Right atrium auricular region (tissue), 2 donors: ENCODE data around the gene CCR5AS.

ENCODE experiments used
- DNase-seq: peaks from one replicate; pipeline ENCODE4 v3.0.0-alpha.2; 2019; ENCODE audit warnings: low spot score
- H3K27ac ChIP-seq, 2 donors: fragments of 200-600 bp; sonication (generic); 1 replicate in 1 of 2; 2 replicates in 1 of 2; pipeline ENCODE4 v1.5.1; 2016 to 2019
- H3K27me3 ChIP-seq, 2 donors: fragments of 200-600 bp; sonication (generic); one replicate each; pipeline versions ENCODE4 v1.5.1 to v1.6.0; 2017 to 2019
- H3K36me3 ChIP-seq: fragments of 200-600 bp; sonication (generic); one replicate; pipeline ENCODE4 v1.5.1; 2016
- H3K4me1 ChIP-seq, 2 donors: fragments of 200-600 bp; sonication (generic); one replicate each; pipeline versions ENCODE4 v1.5.1 to v1.6.0; 2017 to 2019
- H3K4me3 ChIP-seq, 2 donors: fragments of 200-600 bp; sonication (generic); 1 replicate in 1 of 2; 2 replicates in 1 of 2; pipeline ENCODE4 v1.5.1; 2017 to 2019; ENCODE audit warnings: mild to moderate bottlenecking in 1 of 2, moderate library complexity in 1 of 2
- H3K9me3 ChIP-seq, 2 donors: fragments of 200-600 bp; sonication (generic); one replicate each; pipeline ENCODE4 v1.5.1; 2019
- TF ChIP-seq, protein P1 (sequence below), 2 donors: fragments of 200-600 bp; sonication (generic); IDR thresholded peaks; one replicate each; pipeline ENCODE4 v1.5.1; 2019; ENCODE audit warnings: antibody characterized with exemption in 2 of 2

CCR5AS gene

DNA sequence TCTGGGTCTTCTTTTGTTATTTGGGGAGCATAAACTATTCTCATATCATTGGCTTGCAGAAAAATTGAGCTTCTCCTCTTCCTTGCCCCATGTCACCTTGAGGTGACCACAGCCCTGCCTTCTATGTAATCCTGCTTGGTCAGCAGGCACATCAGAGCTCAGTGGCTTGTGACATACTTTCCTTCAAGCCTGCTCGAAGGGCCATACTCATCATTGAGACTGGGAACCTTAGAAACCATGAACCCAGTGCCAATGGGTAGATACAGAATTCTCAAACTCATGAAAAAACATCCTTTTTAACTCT is 56.7 kb downstream of the CCR5AS start:
- H3K27ac ChIP-seq = no peak overlapping the region
- no peak overlapping the region for H3K4me3 ChIP-seq
- TF ChIP-seq, protein P1, sequence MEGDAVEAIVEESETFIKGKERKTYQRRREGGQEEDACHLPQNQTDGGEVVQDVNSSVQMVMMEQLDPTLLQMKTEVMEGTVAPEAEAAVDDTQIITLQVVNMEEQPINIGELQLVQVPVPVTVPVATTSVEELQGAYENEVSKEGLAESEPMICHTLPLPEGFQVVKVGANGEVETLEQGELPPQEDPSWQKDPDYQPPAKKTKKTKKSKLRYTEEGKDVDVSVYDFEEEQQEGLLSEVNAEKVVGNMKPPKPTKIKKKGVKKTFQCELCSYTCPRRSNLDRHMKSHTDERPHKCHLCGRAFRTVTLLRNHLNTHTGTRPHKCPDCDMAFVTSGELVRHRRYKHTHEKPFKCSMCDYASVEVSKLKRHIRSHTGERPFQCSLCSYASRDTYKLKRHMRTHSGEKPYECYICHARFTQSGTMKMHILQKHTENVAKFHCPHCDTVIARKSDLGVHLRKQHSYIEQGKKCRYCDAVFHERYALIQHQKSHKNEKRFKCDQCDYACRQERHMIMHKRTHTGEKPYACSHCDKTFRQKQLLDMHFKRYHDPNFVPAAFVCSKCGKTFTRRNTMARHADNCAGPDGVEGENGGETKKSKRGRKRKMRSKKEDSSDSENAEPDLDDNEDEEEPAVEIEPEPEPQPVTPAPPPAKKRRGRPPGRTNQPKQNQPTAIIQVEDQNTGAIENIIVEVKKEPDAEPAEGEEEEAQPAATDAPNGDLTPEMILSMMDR (IDR thresholded peaks at IDR 0.05) = no peak
- no peaks in the 10 kb centered on the region for H3K4me1 ChIP-seq
- no peaks in the 10 kb centered on the region for H3K27me3 ChIP-seq
- H3K36me3 ChIP-seq = no peaks in the 10 kb centered on the region
- H3K9me3 ChIP-seq = no peaks in the 10 kb centered on the region
- no peak for DNase-seq

DNA sequence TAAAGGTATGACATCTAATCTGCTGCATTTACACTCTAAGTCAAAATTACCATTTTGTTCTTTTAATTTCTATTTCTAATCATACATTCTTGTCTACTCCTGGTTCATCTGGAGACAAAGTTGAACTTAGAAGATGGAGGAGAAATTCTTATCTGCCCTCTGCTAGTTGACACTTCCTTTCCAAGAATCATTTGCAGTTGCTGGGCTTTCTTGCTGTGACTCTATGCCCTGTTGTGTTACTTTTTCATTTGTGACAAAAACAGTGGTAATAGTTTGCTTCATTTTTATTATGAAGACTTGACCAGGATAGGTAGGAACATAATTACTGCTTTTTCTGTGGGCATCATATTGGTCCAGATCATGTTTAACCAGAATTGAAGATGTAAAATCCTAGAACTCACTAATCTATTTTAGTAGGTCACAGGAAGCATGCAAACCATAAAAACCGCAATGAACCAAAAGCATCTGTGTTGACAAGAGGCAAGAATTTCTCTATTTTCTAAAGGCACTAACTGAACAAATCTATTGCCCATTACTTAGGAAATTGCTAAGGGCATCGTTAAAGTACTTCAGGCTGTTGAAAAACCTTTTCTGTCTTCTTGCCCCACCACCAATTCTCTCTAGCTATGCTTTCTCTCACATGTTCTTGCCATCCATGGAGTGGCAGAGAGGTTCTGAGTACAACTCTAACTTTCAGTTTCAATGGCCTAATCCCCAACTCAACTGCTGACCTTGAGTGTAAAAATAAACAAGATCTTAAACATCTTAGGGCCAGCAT is 57.2 kb downstream of the CCR5AS start:
- Histone ChIP-seq H3K9me3 (no peaks in the 10 kb centered on the region), H3K4me1 (no peaks in the 10 kb centered on the region), H3K27ac (no peak overlapping the region), H3K4me3 (no peak overlapping the region), H3K27me3 (no peaks in the 10 kb centered on the region), H3K36me3 (no peaks in the 10 kb centered on the region)
- TF ChIP-seq, protein P1 (IDR thresholded peaks at IDR 0.05) = no peak
- no peak for DNase-seq

DNA sequence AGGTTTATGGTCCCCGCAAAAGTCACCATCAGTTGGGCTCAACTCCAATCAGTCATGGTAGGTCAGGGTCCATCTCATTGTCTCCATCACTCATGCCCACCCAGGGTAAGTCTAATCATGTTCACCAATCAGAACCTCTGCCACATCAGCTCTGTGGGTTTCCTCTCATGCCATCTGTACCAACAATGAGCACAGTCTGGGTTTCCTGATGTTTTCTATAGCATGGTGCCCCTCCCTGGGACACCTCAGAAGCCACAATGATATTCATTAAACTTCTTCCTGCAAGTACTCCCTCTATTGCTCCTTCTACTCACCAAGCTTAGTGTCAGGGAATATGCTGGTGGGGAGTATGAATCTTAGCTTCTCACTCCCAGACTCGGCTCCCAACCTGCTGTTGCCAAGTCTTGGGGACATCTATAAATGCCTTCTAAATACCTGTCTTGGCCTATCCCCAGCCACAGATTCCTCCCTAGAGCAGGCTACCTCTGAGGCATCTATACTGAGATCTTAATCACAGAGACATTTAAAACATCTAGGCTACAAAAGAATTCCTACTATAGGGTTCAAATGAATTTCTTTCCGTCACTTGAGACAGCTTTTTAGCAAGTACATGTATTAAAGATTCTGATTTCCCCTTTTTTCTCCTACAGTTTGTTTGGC is 57.9 kb downstream of the CCR5AS start:
- H3K4me1 ChIP-seq = no peaks in the 10 kb centered on the region
- H3K27me3 ChIP-seq = no peaks in the 10 kb centered on the region
- DNase-seq = no peak
- H3K36me3 ChIP-seq = no peaks in the 10 kb centered on the region
- H3K4me3 ChIP-seq = no peak overlapping the region
- no peak overlapping the region for H3K27ac ChIP-seq
- no peaks in the 10 kb centered on the region for H3K9me3 ChIP-seq
- TF ChIP-seq, protein P1 (IDR thresholded peaks at IDR 0.05) = no peak

DNA sequence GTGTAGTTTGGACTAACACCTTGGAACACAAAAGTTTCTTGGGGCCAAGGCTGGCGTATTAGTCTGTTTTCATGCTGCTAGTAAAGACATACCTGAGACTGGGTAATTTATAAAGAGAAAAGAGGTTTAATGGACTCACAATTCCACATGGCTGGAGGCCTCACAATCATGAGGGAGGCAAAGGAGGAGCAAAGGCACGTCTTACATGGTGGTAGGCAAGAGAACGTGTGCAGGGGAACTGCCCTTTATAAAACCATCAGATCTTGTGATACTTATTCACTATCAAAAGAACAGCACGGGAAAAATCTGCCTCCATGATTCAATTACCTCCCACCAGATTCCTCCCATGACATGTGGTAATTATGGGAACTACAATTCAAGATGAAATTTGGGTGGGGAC is 62.4 kb downstream of the CCR5AS start:
- H3K27ac ChIP-seq = no peak overlapping the region
- peaks cover 0 to 9% of the 10 kb centered on the region in 2 donors for H3K9me3 ChIP-seq
- no peaks in the 10 kb centered on the region for H3K4me1 ChIP-seq
- no peaks in the 10 kb centered on the region for H3K36me3 ChIP-seq
- TF ChIP-seq, protein P1 (IDR thresholded peaks at IDR 0.05) = no peak
- H3K4me3 ChIP-seq = no peak overlapping the region
- no peaks in the 10 kb centered on the region for H3K27me3 ChIP-seq
- no peak for DNase-seq

DNA sequence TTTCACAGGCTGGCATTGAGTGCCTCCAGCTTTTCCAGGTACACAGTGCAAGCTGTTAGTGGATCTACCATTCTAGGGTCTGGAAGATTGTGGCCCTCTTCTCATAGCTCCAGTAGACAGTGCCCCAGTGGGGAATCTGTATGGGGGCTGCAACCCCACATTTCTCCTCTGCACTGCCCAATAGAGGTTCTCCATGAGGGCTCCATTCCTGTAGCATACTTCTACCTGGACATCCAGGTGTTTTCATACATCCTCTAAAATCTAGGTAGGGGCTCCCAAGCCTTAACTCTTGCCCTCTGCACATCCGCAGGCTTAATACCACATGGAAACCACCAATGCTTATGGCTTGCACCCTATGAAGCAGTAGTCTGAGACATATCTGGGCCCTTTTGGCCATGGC is 68.0 kb downstream of the CCR5AS start:
- H3K27ac ChIP-seq = no peak overlapping the region
- H3K4me3 ChIP-seq = no peak overlapping the region
- H3K27me3 ChIP-seq = no peaks in the 10 kb centered on the region
- H3K36me3 ChIP-seq = no peaks in the 10 kb centered on the region
- no peak for DNase-seq
- H3K4me1 ChIP-seq = no peaks in the 10 kb centered on the region
- H3K9me3 ChIP-seq = peaks cover 0 to 19% of the 10 kb centered on the region in 2 donors
- TF ChIP-seq, protein P1 (IDR thresholded peaks at IDR 0.05) = no peak
